DMS53 (cell line): ENCODE data around the gene MGMT.

ENCODE experiments used
- DNase-seq: peaks from one replicate; lab custom pipeline; 2025; lab: John Stamatoyannopoulos, UW

Gene MGMT

GRCh38 chr10:129520440-129521080 lies 53.5 kb downstream of the MGMT start:
- DNase-seq: no peak

GRCh38 chr10:129521161-129522025 lies 54.4 kb downstream of the MGMT start:
- DNase-seq: no peak

- no peak for DNase-seq
Measured at GRCh38 chr10:129522041-129522585, 55.1 kb downstream of the MGMT start.

GRCh38 chr10:129523031-129523722 lies 56.1 kb downstream of the MGMT start:
- DNase-seq: no peak

- no peak for DNase-seq
Measured at GRCh38 chr10:129523723-129524316, 56.8 kb downstream of the MGMT start.

GRCh38 chr10:129524936-129525335 lies 57.9 kb downstream of the MGMT start:
- no peak for DNase-seq

GRCh38 chr10:129525401-129525801 lies 58.4 kb downstream of the MGMT start:
- no peak for DNase-seq

GRCh38 chr10:129526943-129527342 lies 59.9 kb downstream of the MGMT start:
- no peak for DNase-seq

- no peak for DNase-seq
Measured at GRCh38 chr10:129528376-129528978, 61.4 kb downstream of the MGMT start.

- DNase-seq: no peak
Measured at GRCh38 chr10:129530581-129530980, 63.5 kb downstream of the MGMT start.

- DNase-seq: no peak
Measured at GRCh38 chr10:129531195-129531968, 64.3 kb downstream of the MGMT start.

GRCh38 chr10:129531969-129532660 lies 65.1 kb downstream of the MGMT start:
- DNase-seq: no peak

GRCh38 chr10:129532838-129533237 lies 65.8 kb downstream of the MGMT start:
- no peak for DNase-seq

GRCh38 chr10:129533281-129533680 lies 66.2 kb downstream of the MGMT start:
- DNase-seq: no peak

GRCh38 chr10:129534826-129535225 lies 67.8 kb downstream of the MGMT start:
- DNase-seq: no peak

GRCh38 chr10:129536336-129536735 lies 69.3 kb downstream of the MGMT start:
- no peak for DNase-seq

- DNase-seq: no peak
Measured at GRCh38 chr10:129537151-129537550, 70.1 kb downstream of the MGMT start.

GRCh38 chr10:129538236-129538635 lies 71.2 kb downstream of the MGMT start:
- no peak for DNase-seq

- DNase-seq: no peak
Measured at GRCh38 chr10:129541200-129541599, 74.2 kb downstream of the MGMT start.

- DNase-seq: no peak
Measured at GRCh38 chr10:129541748-129542487, 74.9 kb downstream of the MGMT start.
